HCT116 (cell line): ENCODE data around the gene SLC25A18. TPM values are rescaled to one million over a fixed set of nuclear protein-coding genes. Genes with fewer than 3 reads are reported as not detected.

Source experiments
- ATAC-seq: fragments of 200-7000 bp; cut with Tn5 transposase; 2 replicates; pipeline ENCODE4 v1.9.1; 2020; ENCODE audit warnings: mild to moderate bottlenecking, moderate library complexity
- BruUV-seq: library from RNA; stranded (reverse); fragments of 400-500 nt; replicated peaks from 2 replicates; lab custom pipeline; 2021; lab: Mats Ljungman, UMichigan
- CTCF ChIA-PET: fragments of 300-600 bp; sonication (Branson Sonifier 250); formaldehyde crosslinking; loops from one replicate; lab custom pipeline; 2021; ENCODE audit warnings: antibody characterized with exemption; lab: Charles Lee
- POLR2A ChIA-PET: fragments of 300-600, 350-600 bp; sonication (Branson Sonifier 250); formaldehyde crosslinking; loops from one replicate; lab custom pipeline; 2021; ENCODE audit warnings: antibody characterized with exemption; lab: Charles Lee
- RAD21 ChIA-PET, 2 experiments: fragments of 300-600 bp; sonication (Branson Sonifier 250); formaldehyde crosslinking; loops; one replicate each; lab custom pipeline; 2023; ENCODE audit warnings: low total read pairs in 2 of 2; ENCODE audit not compliant: uncharacterized antibody in 2 of 2, unreplicated experiment in 2 of 2, low non-redundant PET in 1 of 2; lab: Charles Lee
- DNase-seq: peaks from one replicate; pipeline ENCODE4 v3.0.0-alpha.2; 2010; ENCODE audit warnings: low read depth, low spot score
- H2AFZ ChIP-seq: fragments of 200-600 bp; shearing (Covaris generic), sonication (generic); 2 replicates; pipeline ENCODE4 v1.6.1; 2017; ENCODE audit warnings: low read depth, mixed run types, mixed read lengths, antibody characterized with exemption, low read length; ENCODE audit not compliant: poor library complexity, severe bottlenecking
- H3K27ac ChIP-seq: 2 replicates; pipeline ENCODE4 v1.5.1; 2012; ENCODE audit warnings: low read depth, low read length
- H3K27me3 ChIP-seq: fragments of 200-600 bp; sonication (generic); 2 replicates; pipeline ENCODE4 v1.6.1; 2016; ENCODE audit warnings: mixed run types, low read length, mixed read lengths; ENCODE audit not compliant: insufficient read depth
- H3K36me3 ChIP-seq, 2 experiments: fragments of 200-500 bp in 1 of 2; fragments of 200-600 bp in 1 of 2; sonication (Bioruptor generic) in 1 of 2; sonication (generic) in 1 of 2; 2 replicates each; pipeline versions ENCODE4 v1.5.1 to v1.6.1; 2014 to 2016; ENCODE audit warnings: low read length in 2 of 2, inconsistent platforms in 1 of 2, mixed read lengths in 1 of 2, mixed run types in 1 of 2; ENCODE audit not compliant: insufficient read depth in 2 of 2, control insufficient read depth in 1 of 2
- H3K4me1 ChIP-seq, 2 experiments: fragments of 200-600 bp in 1 of 2; sonication (generic) in 1 of 2; 2 replicates each; pipeline versions ENCODE4 v1.5.1 to v1.6.1; 2012 to 2017; ENCODE audit warnings: low read length in 2 of 2, inconsistent platforms in 1 of 2, mild to moderate bottlenecking in 1 of 2, mixed read lengths in 1 of 2, mixed run types in 1 of 2, moderate library complexity in 1 of 2; ENCODE audit not compliant: insufficient read depth in 2 of 2, control insufficient read depth in 1 of 2
- H3K4me2 ChIP-seq: fragments of 200-600 bp; sonication (generic); 2 replicates; pipeline ENCODE4 v1.6.1; 2017; ENCODE audit warnings: mixed run types, low read length, mixed read lengths
- H3K4me3 ChIP-seq, 2 experiments: fragments of 200-600 bp in 1 of 2; sonication (generic) in 1 of 2; replicated peaks in 1 of 2; 2 replicates each; pipeline ENCODE4 v1.5.1; 2011 to 2016; ENCODE audit warnings: low read length in 2 of 2, control low read depth in 1 of 2, low read depth in 1 of 2, mild to moderate bottlenecking in 1 of 2, mixed read lengths in 1 of 2, mixed run types in 1 of 2
- H3K79me2 ChIP-seq: fragments of 200-600 bp; sonication (generic); 2 replicates; pipeline ENCODE4 v1.6.1; 2017; ENCODE audit warnings: mild to moderate bottlenecking, mixed run types, low read length, moderate library complexity, mixed read lengths; ENCODE audit not compliant: insufficient read depth
- H3K9ac ChIP-seq: fragments of 200-600 bp; sonication (generic); 2 replicates; pipeline ENCODE4 v1.6.1; 2016; ENCODE audit warnings: low read length, mixed read lengths
- H3K9me2 ChIP-seq: fragments of 200-600 bp; sonication (generic), shearing (Covaris generic); 2 replicates; pipeline ENCODE4 v1.6.1; 2017; ENCODE audit warnings: mixed run types, mild to moderate bottlenecking, moderate library complexity; ENCODE audit not compliant: insufficient read depth
- H3K9me3 ChIP-seq, 2 experiments: fragments of 200-500 bp in 1 of 2; fragments of 200-600 bp in 1 of 2; sonication (Bioruptor generic) in 1 of 2; sonication (generic) in 1 of 2; 2 replicates each; pipeline ENCODE4 v1.6.1; 2014 to 2017; ENCODE audit warnings: low read length in 2 of 2, mixed read lengths in 2 of 2, inconsistent platforms in 1 of 2, low read depth in 1 of 2, mild to moderate bottlenecking in 1 of 2, mixed run types in 1 of 2, moderate library complexity in 1 of 2; ENCODE audit not compliant: control insufficient read depth in 1 of 2, insufficient read depth in 1 of 2
- H4K20me1 ChIP-seq: fragments of 200-600 bp; sonication (generic), shearing (Covaris generic); 2 replicates; pipeline ENCODE4 v1.6.1; 2017; ENCODE audit warnings: mixed run types, mild to moderate bottlenecking, moderate library complexity; ENCODE audit not compliant: insufficient read depth
- EGR1 ChIP-seq: IDR thresholded peaks from 2 replicates; pipeline ENCODE4 v1.6.1; 2012; ENCODE audit warnings: low read depth
- ELF1 ChIP-seq: IDR thresholded peaks from 2 replicates; pipeline ENCODE4 v1.6.1; 2012; ENCODE audit warnings: low read depth, borderline replicate concordance
- EZH2phosphoT487 ChIP-seq: fragments of 200-600 bp; IDR thresholded peaks from 2 replicates; pipeline ENCODE4 v1.6.1; 2018; ENCODE audit warnings: antibody characterized with exemption, borderline replicate concordance
- JUND ChIP-seq: IDR thresholded peaks from 2 replicates; pipeline ENCODE4 v1.6.1; 2012
- POLR2A ChIP-seq: IDR thresholded peaks from 2 replicates; pipeline ENCODE4 v1.7.0; 2011; ENCODE audit warnings: borderline replicate concordance; ENCODE audit not compliant: insufficient read depth, insufficient read length; ENCODE audit errors: extremely low read depth
- POLR2AphosphoS5 ChIP-seq: IDR thresholded peaks from 2 replicates; pipeline ENCODE4 v1.6.1; 2011; ENCODE audit warnings: mild to moderate bottlenecking, low read depth, low read length, moderate library complexity
- RAD21 ChIP-seq: IDR thresholded peaks from 2 replicates; pipeline ENCODE4 v1.6.1; 2012; ENCODE audit warnings: low read depth, mild to moderate bottlenecking
- SIN3A ChIP-seq: IDR thresholded peaks from 2 replicates; pipeline ENCODE4 v1.6.1; 2012; ENCODE audit warnings: low read depth
- SP1 ChIP-seq: IDR thresholded peaks from 2 replicates; pipeline ENCODE4 v1.6.1; 2012; ENCODE audit warnings: low read depth
- TCF7L2 ChIP-seq: IDR thresholded peaks from 2 replicates; pipeline ENCODE4 v1.7.0; 2011; ENCODE audit warnings: borderline replicate concordance, inconsistent platforms; ENCODE audit not compliant: insufficient read depth, insufficient read length; ENCODE audit errors: extremely low read depth
- ZNF274 ChIP-seq: fragments of 200-500 bp; sonication (Bioruptor generic); IDR thresholded peaks from 2 replicates; pipeline ENCODE4 v1.6.1; 2014; ENCODE audit warnings: mild to moderate bottlenecking, low read depth, low read length, inconsistent platforms
- intact Hi-C: fragments of 100-400 bp; cut with micrococcal nuclease; formaldehyde crosslinking; loops from 2 replicates; pipeline ENCODE4 v1.10.0; 2022
- total RNA-seq: library from RNA; stranded (reverse); gene quantifications from one replicate; pipeline ENCODE4 v1.2.1, GENCODE V29; 2021; ENCODE audit not compliant: unreplicated experiment
- TF ChIP-seq, protein P1 (sequence below), 3 experiments: fragments of 200-600 bp in 1 of 3; sonication (generic) in 1 of 3; IDR thresholded peaks in 2 of 3; conservative IDR thresholded peaks in 1 of 3; 2 replicates each; pipeline ENCODE4 v1.5.1; 2012 to 2017; ENCODE audit warnings: low read depth in 2 of 3, low read length in 2 of 3, antibody characterized with exemption in 1 of 3, borderline replicate concordance in 1 of 3, control low read depth in 1 of 3, mild to moderate bottlenecking in 1 of 3, mixed read lengths in 1 of 3, mixed run types in 1 of 3, moderate library complexity in 1 of 3; ENCODE audit not compliant: insufficient read depth in 1 of 3
- TF ChIP-seq, protein P2 (sequence below): IDR thresholded peaks from 2 replicates; pipeline ENCODE4 v1.6.1; 2011; ENCODE audit warnings: mild to moderate bottlenecking, low read length, moderate library complexity; ENCODE audit not compliant: insufficient replicate concordance; ENCODE audit errors: extremely low read depth

The SLC25A18 gene
- total RNA-seq, 1 experiment from 2014 or later: not detected

DNA sequence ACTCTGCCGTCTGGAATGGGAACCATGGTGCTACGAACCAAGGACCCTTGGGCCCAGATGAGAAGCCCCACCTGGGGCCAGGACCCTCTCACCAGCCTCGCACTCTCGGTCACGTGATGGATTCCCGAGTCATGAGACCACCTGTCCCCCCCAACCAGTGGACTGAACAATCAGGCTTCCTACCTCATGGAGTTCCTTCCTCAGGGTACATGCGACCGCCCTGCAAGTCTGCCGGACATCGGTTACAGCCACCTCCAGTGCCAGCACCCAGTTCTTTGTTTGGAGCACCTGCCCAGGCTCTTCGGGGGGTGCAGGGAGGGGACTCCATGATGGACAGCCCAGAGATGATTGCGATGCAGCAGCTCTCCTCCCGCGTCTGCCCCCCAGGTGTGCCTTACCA is 20.8 kb upstream of the SLC25A18 start:
- CTCF ChIA-PET: no interaction called here
- H3K4me2 ChIP-seq: no peak overlapping the region
- no peaks in the 10 kb centered on the region for H3K27me3 ChIP-seq
- no peaks in the 10 kb centered on the region for H4K20me1 ChIP-seq
- H3K9me2 ChIP-seq: no peaks in the 10 kb centered on the region
- DNase-seq (no peak), ATAC-seq (no peak)
- no peak for TF ChIP-seq SIN3A
- TF ChIP-seq RAD21: no peak
- no peak for TF ChIP-seq EGR1
- no peak overlapping the region for H3K9ac ChIP-seq
- BruUV-seq: no TSS peak
- intact Hi-C loops: no loop called here
- RAD21 ChIA-PET: no interaction called here
- no peaks in the 10 kb centered on the region for H3K79me2 ChIP-seq
- no peaks in the 10 kb centered on the region for H3K9me3 ChIP-seq
- no peak overlapping the region for H2AFZ ChIP-seq
- no peak overlapping the region for H3K4me3 ChIP-seq
- no peaks in the 10 kb centered on the region; a peak in 1 of 4 replicates for H3K36me3 ChIP-seq
- H3K27ac ChIP-seq: no peak overlapping the region
- POLR2A ChIA-PET: no interaction called here
- H3K4me1 ChIP-seq: no peaks in the 10 kb centered on the region

DNA sequence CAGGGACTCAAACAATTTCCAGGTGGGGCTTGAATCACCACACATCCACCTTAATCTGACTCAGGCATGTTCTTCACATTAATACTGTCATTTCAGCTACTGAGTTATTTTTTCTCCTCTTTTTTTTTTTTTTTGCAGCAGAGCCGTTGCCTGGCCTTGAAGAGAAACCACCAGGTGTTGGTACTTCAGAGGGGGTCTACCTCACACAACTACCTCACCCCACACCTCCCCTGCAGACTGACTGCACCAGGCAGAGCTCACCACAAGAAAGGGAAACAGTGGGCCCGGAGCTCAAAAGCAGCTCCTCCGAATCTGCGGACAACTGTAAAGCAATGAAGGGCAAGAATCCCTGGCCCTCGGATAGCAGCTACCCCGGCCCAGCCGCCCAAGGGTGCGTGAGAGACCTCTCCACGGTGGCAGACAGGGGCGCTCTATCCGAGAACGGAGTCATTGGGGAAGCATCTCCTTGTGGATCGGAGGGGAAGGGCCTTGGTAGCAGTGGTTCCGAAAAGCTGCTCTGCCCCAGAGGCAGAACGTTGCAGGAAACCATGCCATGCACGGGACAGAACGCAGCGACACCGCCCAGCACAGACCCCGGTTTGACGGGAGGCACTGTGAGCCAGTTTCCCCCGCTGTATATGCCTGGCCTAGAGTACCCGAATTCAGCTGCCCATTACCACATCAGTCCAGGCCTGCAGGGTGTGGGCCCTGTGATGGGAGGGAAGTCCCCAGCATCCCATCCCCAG is 15.1 kb upstream of the SLC25A18 start:
- Histone ChIP-seq H3K9ac (no peak overlapping the region), H3K4me2 (no peak overlapping the region), H3K79me2 (no peaks in the 10 kb centered on the region), H3K27me3 (no peaks in the 10 kb centered on the region), H3K4me1 (no peaks in the 10 kb centered on the region), H4K20me1 (no peaks in the 10 kb centered on the region), H3K9me3 (no peaks in the 10 kb centered on the region), H3K27ac (no peak overlapping the region), H3K9me2 (no peaks in the 10 kb centered on the region), H2AFZ (no peak overlapping the region), H3K4me3 (no peak overlapping the region), H3K36me3 (peaks cover 0 to 4% of the 10 kb centered on the region in 2 experiments; a peak in 1 of 4 replicates)
- no TSS peak for BruUV-seq
- CTCF ChIA-PET: no interaction called here
- no peak for ATAC-seq
- RAD21 ChIA-PET: no interaction called here
- intact Hi-C loops: no loop called here
- POLR2A ChIA-PET: no interaction called here
- no peak for TF ChIP-seq SIN3A
- no peak for TF ChIP-seq ZNF274
- no peak for TF ChIP-seq ELF1
- TF ChIP-seq EZH2phosphoT487: no peak
- TF ChIP-seq SP1: no peak
- TF ChIP-seq TCF7L2: no peak
- TF ChIP-seq JUND: no peak
- TF ChIP-seq, protein P1, sequence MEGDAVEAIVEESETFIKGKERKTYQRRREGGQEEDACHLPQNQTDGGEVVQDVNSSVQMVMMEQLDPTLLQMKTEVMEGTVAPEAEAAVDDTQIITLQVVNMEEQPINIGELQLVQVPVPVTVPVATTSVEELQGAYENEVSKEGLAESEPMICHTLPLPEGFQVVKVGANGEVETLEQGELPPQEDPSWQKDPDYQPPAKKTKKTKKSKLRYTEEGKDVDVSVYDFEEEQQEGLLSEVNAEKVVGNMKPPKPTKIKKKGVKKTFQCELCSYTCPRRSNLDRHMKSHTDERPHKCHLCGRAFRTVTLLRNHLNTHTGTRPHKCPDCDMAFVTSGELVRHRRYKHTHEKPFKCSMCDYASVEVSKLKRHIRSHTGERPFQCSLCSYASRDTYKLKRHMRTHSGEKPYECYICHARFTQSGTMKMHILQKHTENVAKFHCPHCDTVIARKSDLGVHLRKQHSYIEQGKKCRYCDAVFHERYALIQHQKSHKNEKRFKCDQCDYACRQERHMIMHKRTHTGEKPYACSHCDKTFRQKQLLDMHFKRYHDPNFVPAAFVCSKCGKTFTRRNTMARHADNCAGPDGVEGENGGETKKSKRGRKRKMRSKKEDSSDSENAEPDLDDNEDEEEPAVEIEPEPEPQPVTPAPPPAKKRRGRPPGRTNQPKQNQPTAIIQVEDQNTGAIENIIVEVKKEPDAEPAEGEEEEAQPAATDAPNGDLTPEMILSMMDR (IDR thresholded peaks at IDR 0.05 in 2 of 3, conservative IDR thresholded peaks at IDR 0.05 in 1 of 3; ENCODE audit: borderline replicate concordance in 1 of 3, insufficient read depth in 1 of 3, low read depth in 2 of 3, low read length in 2 of 3): no peak
- no peak for TF ChIP-seq POLR2A
- TF ChIP-seq POLR2AphosphoS5: no peak
- TF ChIP-seq EGR1: no peak
- TF ChIP-seq, protein P2, sequence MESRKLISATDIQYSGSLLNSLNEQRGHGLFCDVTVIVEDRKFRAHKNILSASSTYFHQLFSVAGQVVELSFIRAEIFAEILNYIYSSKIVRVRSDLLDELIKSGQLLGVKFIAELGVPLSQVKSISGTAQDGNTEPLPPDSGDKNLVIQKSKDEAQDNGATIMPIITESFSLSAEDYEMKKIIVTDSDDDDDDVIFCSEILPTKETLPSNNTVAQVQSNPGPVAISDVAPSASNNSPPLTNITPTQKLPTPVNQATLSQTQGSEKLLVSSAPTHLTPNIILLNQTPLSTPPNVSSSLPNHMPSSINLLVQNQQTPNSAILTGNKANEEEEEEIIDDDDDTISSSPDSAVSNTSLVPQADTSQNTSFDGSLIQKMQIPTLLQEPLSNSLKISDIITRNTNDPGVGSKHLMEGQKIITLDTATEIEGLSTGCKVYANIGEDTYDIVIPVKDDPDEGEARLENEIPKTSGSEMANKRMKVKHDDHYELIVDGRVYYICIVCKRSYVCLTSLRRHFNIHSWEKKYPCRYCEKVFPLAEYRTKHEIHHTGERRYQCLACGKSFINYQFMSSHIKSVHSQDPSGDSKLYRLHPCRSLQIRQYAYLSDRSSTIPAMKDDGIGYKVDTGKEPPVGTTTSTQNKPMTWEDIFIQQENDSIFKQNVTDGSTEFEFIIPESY: no peak
- no peak for DNase-seq
